Smooth muscle cell of the umbilical artery (primary cell): ENCODE results near the gene SMPX. TPM values are rescaled to one million over a fixed set of nuclear protein-coding genes. Genes with fewer than 3 reads are reported as not detected.

Source experiments
- total RNA-seq: library from RNA; depleted of rRNA; stranded (reverse); fragments of >200 nt; gene quantifications from 2 replicates; pipeline ENCODE4 v1.2.3, GENCODE V29; 2014

Gene SMPX
- total RNA-seq = not detected in 2 replicates

GRCh38 chrX:21757960-21758359 is at the start of gene SMPX:
Gene SMPX, minus strand, starts transcription at chrX:21758116. Its CDS starts 3,826 bp downstream, at chrX:21754290.

GRCh38 chrX:21658152-21658737 is 99.7 kb downstream of the SMPX start, which contains the start of gene KLHL34:
Gene KLHL34, minus strand, starts transcription at chrX:21658330. Its CDS starts 542 bp downstream, at chrX:21657788.

Other genes starting within 250 kb of the SMPX start
- not detected in 2 replicates for gene KLHL34, start 99.8 kb downstream of the SMPX start, total RNA-seq
- gene MBTPS2, start 81.5 kb upstream of the SMPX start, total RNA-seq = 14.8 and 22.1 TPM in 2 replicates
- gene YY2, start 97.9 kb upstream of the SMPX start, total RNA-seq = 2.1 and 3.8 TPM in 2 replicates
- 153 and 255 TPM in 2 replicates for gene SMS, start 182.6 kb upstream of the SMPX start, total RNA-seq